ENCODE measurements around the gene GOT1. TPM values are rescaled to one million over a fixed set of nuclear protein-coding genes. Genes with fewer than 3 reads are reported as not detected.

Gene GOT1
- total RNA-seq, 1 donor from 2014 or later = 30.1 TPM

GRCh38 chr10:99430116-99430450 is 341 bp downstream of the GOT1 start:
- H3K27me3 Mint-ChIP-seq (ENCODE audit: low read depth) = no peaks in the 10 kb centered on the region
- DNase-seq (ENCODE audit: low spot score) = no peak
- intact Hi-C loops (cut with micrococcal nuclease) = loop anchor here (1.0 to 10.0 kb wide), 6 partner anchors 125 to 1632 kb away; partner anchors contain the start of genes COX15, CUTC, ENTPD7 and HPS1
- H3K27ac Mint-ChIP-seq = peak overlapping the region; percentile 84
- H3K36me3 Mint-ChIP-seq (ENCODE audit: low read depth) = peaks cover 4% of the 10 kb centered on the region
- H3K4me1 Mint-ChIP-seq (ENCODE audit: low read depth) = peaks cover 25% of the 10 kb centered on the region
- peak overlapping the region; percentile 100 for H3K4me3 Mint-ChIP-seq (ENCODE audit: low read depth)
- H3K9me3 Mint-ChIP-seq = no peaks in the 10 kb centered on the region

DNA sequence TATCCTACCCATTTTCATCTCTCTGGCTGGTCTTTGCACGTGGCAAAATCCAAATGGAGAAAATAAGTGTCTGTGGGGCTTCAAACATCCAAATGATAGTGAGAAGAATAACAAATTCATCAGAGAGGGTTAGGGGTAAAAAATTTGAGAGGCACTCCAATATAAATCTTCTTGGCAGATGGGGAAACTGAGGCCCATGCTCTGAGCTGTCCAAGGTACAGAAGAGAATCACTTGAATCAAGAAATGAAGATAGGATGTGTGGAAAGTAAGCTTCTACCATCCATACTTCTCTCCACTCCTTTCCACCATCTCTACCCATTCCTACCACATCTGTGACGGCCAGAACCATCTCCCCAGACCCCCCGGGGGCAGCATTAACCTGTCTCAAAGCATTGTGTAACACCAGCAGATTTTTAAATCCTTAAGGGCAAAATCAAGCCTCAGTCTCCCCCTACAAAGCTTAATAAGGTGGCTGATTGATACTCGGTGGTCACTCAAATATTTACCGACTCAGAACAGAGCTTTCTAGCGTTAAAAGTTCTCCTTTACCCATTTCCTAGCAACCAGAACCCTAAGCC is 818 bp downstream of the GOT1 start:
- no peak for DNase-seq (ENCODE audit: low spot score)
- Mint-ChIP-seq H3K36me3 (ENCODE audit: low read depth) (peaks cover 9% of the 10 kb centered on the region), H3K9me3 (no peaks in the 10 kb centered on the region), H3K27me3 (ENCODE audit: low read depth) (no peaks in the 10 kb centered on the region), H3K4me1 (ENCODE audit: low read depth) (peaks cover 24% of the 10 kb centered on the region), H3K4me3 (ENCODE audit: low read depth) (peak overlapping the region; percentile 100), H3K27ac (peak overlapping the region; percentile 84)
- intact Hi-C loops (cut with micrococcal nuclease) = loop anchor here (1.0 to 10.0 kb wide), 6 partner anchors 125 to 1633 kb away; partner anchors contain the start of genes COX15, CUTC, ENTPD7 and HPS1

GRCh38 chr10:99427566-99428190 is 2.7 kb downstream of the GOT1 start:
- no peaks in the 10 kb centered on the region for H3K9me3 Mint-ChIP-seq
- no peak overlapping the region for H3K27ac Mint-ChIP-seq
- peaks cover 20% of the 10 kb centered on the region for H3K4me1 Mint-ChIP-seq (ENCODE audit: low read depth)
- intact Hi-C loops (cut with micrococcal nuclease) = no loop called here
- H3K4me3 Mint-ChIP-seq (ENCODE audit: low read depth) = no peak overlapping the region
- H3K36me3 Mint-ChIP-seq (ENCODE audit: low read depth) = peaks cover 10% of the 10 kb centered on the region
- no peak for DNase-seq (ENCODE audit: low spot score)
- H3K27me3 Mint-ChIP-seq (ENCODE audit: low read depth) = no peaks in the 10 kb centered on the region

DNA sequence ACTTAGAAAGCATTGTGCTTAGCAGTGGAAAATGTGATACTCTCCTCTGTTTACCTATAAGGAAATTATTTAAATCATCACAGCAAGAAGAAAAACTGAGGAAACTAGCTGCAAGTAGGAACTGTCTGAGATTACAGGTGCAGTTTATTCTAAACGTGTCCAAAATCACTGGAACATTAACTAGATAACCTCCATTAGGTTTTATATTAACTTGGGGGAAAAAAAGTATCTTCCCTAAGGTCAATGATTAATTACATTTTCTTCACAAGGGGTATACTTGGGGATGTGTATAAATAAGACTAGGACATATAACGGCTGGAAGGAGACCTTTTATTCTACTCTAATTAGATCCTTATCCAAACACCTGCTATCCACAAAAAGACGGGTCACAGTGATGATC is 3.7 kb downstream of the GOT1 start:
- Mint-ChIP-seq H3K4me1 (ENCODE audit: low read depth) (peaks cover 13% of the 10 kb centered on the region), H3K27me3 (ENCODE audit: low read depth) (no peaks in the 10 kb centered on the region), H3K36me3 (ENCODE audit: low read depth) (peaks cover 10% of the 10 kb centered on the region), H3K9me3 (no peaks in the 10 kb centered on the region), H3K27ac (no peak overlapping the region), H3K4me3 (ENCODE audit: low read depth) (no peak overlapping the region)
- intact Hi-C loops (cut with micrococcal nuclease) = no loop called here
- no peak for DNase-seq (ENCODE audit: low spot score)

DNA sequence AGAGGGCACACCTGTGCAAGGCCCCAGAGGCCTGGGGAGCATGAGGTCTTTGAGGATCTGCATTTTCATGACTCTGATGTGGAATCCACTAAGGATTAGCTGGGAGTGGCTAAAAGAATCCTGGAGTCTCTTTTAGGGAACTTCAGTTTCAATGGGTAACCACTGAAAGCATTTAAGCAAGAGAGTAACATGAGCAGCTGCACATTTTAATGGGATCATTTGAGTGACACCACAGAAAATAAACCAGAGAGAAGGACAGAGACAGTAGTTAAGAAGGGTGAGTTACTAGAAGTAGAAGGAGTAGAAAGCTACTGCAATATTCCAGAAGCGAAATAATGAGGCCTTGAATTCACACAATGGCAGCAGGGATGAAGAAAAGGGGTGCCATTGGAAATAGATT is 5.2 kb downstream of the GOT1 start:
- Mint-ChIP-seq H3K4me3 (ENCODE audit: low read depth) (no peak overlapping the region), H3K4me1 (ENCODE audit: low read depth) (peaks cover 9% of the 10 kb centered on the region), H3K36me3 (ENCODE audit: low read depth) (peaks cover 15% of the 10 kb centered on the region), H3K27me3 (ENCODE audit: low read depth) (no peaks in the 10 kb centered on the region), H3K9me3 (no peaks in the 10 kb centered on the region), H3K27ac (no peak overlapping the region)
- intact Hi-C loops (cut with micrococcal nuclease) = no loop called here
- DNase-seq (ENCODE audit: low spot score) = no peak

- Mint-ChIP-seq H3K27ac (no peak overlapping the region), H3K4me1 (ENCODE audit: low read depth) (peaks cover 6% of the 10 kb centered on the region), H3K36me3 (ENCODE audit: low read depth) (peaks cover 18% of the 10 kb centered on the region), H3K4me3 (ENCODE audit: low read depth) (no peak overlapping the region), H3K9me3 (no peaks in the 10 kb centered on the region), H3K27me3 (ENCODE audit: low read depth) (no peaks in the 10 kb centered on the region)
- intact Hi-C loops (cut with micrococcal nuclease) = no loop called here
- no peak for DNase-seq (ENCODE audit: low spot score)
These were observed 5.8 kb downstream of the GOT1 start for GRCh38 chr10:99424656-99425055.

DNA sequence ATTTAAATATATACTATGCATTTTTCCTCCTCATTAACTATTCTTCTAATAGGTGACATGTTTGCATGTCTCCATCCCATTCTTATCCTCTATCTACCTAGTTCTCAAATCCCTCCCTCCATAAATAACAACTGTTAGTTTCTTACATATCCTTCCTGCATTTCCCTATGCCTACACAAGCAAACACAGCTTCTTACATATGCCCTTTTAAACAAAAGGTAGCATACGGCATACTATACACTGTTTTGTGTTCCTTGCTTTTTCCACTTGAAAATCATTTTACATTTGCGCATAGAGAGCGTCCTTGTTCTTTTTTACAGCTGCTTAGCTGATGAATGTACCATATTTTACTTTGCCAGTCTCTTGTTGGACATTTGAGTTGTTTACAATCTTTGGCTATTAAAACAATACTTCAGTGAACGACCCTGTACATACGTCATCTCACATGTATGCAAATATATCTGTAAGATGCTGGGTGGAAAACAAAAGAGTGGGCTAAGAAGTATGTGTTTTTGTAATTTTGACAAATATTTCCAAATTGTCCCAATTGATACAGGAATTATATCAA is 7.8 kb downstream of the GOT1 start:
- no peak overlapping the region for H3K4me3 Mint-ChIP-seq (ENCODE audit: low read depth)
- no peak for DNase-seq (ENCODE audit: low spot score)
- no peaks in the 10 kb centered on the region for H3K9me3 Mint-ChIP-seq
- no peaks in the 10 kb centered on the region for H3K4me1 Mint-ChIP-seq (ENCODE audit: low read depth)
- peaks cover 34% of the 10 kb centered on the region for H3K36me3 Mint-ChIP-seq (ENCODE audit: low read depth)
- intact Hi-C loops (cut with micrococcal nuclease) = no loop called here
- no peaks in the 10 kb centered on the region for H3K27me3 Mint-ChIP-seq (ENCODE audit: low read depth)
- H3K27ac Mint-ChIP-seq = no peak overlapping the region

- intact Hi-C loops (cut with micrococcal nuclease) = no loop called here
- no peak for DNase-seq (ENCODE audit: low spot score)
- H3K9me3 Mint-ChIP-seq = no peaks in the 10 kb centered on the region
- H3K27ac Mint-ChIP-seq = peak overlapping the region; percentile 2
- no peak overlapping the region for H3K4me3 Mint-ChIP-seq (ENCODE audit: low read depth)
- peaks cover 40% of the 10 kb centered on the region for H3K36me3 Mint-ChIP-seq (ENCODE audit: low read depth)
- no peaks in the 10 kb centered on the region for H3K4me1 Mint-ChIP-seq (ENCODE audit: low read depth)
- H3K27me3 Mint-ChIP-seq (ENCODE audit: low read depth) = no peaks in the 10 kb centered on the region
These were observed 9.1 kb downstream of the GOT1 start for GRCh38 chr10:99421233-99421739.

DNA sequence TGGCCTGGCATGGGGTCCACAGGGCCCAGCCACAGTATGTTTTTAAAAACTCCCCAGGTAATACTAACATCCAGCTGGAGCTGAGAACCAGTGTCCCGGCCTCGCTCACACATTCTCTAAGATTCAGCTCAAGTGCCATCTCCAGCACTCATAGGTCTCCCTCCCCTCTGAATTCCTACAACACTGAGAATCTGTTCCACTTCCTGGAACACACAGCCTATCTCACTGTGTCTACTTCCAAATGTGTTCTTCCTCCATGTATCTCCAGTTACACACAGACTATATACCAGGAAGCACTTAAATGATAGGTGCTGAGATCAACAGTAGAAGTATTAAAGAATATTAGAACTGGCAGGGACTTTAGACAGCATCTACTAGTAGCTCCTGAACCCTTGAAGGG is 10.7 kb downstream of the GOT1 start:
- Mint-ChIP-seq H3K27me3 (ENCODE audit: low read depth) (no peaks in the 10 kb centered on the region), H3K36me3 (ENCODE audit: low read depth) (peaks cover 37% of the 10 kb centered on the region)
- intact Hi-C loops (cut with micrococcal nuclease) = no loop called here

DNA sequence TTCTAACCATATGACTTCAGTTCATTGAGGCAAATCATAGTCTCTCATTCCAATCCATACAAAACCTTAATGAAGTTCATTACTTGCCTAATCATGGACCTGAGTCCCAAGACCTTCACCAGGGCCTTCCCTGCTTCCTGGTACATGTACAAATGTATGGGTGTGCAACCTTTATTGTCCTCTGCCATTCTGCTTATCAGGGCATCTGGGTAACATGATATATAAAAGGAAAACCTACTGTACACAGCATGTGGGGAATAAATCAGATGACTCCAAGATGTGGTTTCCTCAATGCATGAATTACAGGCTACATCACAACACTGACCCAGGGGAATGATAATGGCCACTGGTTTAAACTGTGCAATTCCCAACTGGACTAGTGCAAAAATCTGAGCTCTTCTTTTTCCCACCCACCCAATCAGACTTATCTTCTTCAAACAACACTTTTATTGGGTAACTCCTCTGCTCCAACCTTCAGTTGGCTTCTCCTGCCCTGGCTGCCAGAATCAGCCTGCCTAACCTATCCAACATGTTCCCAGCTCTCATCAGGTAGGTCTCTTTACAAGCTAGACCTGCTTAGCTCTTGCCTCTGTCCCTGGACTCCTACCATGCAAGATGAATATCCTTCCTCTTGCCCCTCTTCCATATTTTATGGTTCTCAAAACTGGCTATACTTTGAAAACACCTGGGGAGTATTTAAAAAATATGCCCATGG is 11.4 kb downstream of the GOT1 start:
- Mint-ChIP-seq H3K4me1 (ENCODE audit: low read depth) (no peaks in the 10 kb centered on the region), H3K27ac (no peak overlapping the region), H3K9me3 (no peaks in the 10 kb centered on the region), H3K27me3 (ENCODE audit: low read depth) (no peaks in the 10 kb centered on the region), H3K36me3 (ENCODE audit: low read depth) (peaks cover 35% of the 10 kb centered on the region), H3K4me3 (ENCODE audit: low read depth) (no peak overlapping the region)
- DNase-seq (ENCODE audit: low spot score) = no peak
- intact Hi-C loops (cut with micrococcal nuclease) = no loop called here

More for the DNA sequence above, 10.7 kb downstream of the GOT1 start:
- Mint-ChIP-seq H3K4me3 (ENCODE audit: low read depth) (no peak overlapping the region), H3K27ac (no peak overlapping the region), H3K4me1 (ENCODE audit: low read depth) (no peaks in the 10 kb centered on the region), H3K9me3 (no peaks in the 10 kb centered on the region)
- DNase-seq (ENCODE audit: low spot score) = no peak

DNA sequence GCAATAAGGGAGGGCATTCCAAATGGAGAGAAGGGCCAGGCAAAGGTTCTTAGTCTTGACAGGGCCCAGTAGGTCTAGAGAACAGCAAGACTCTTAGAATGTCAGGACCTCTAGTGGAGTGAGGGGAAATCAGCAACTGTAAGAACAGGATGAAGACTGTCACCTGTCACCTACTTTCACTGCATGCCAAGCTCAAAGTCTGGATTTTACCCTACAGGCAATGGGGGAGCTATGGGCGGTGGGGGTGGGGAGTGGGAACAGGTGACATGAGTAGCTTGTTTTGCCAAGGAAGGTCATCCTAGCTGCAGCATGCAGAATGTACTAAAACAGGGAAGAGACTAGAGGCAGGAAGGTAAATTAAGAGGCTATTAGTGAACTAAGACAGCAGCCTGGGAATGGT is 18.3 kb downstream of the GOT1 start:
- DNase-seq (ENCODE audit: low spot score) = no peak
- Mint-ChIP-seq H3K4me3 (ENCODE audit: low read depth) (no peak overlapping the region), H3K4me1 (ENCODE audit: low read depth) (peaks cover 4% of the 10 kb centered on the region), H3K36me3 (ENCODE audit: low read depth) (peaks cover 7% of the 10 kb centered on the region), H3K9me3 (no peaks in the 10 kb centered on the region), H3K27ac (no peak overlapping the region), H3K27me3 (ENCODE audit: low read depth) (no peaks in the 10 kb centered on the region)
- intact Hi-C loops (cut with micrococcal nuclease) = no loop called here

- Mint-ChIP-seq H3K36me3 (ENCODE audit: low read depth) (peaks cover 9% of the 10 kb centered on the region), H3K27me3 (ENCODE audit: low read depth) (no peaks in the 10 kb centered on the region), H3K9me3 (no peaks in the 10 kb centered on the region), H3K27ac (no peak overlapping the region), H3K4me3 (ENCODE audit: low read depth) (no peak overlapping the region), H3K4me1 (ENCODE audit: low read depth) (peaks cover 4% of the 10 kb centered on the region)
- no peak for DNase-seq (ENCODE audit: low spot score)
- intact Hi-C loops (cut with micrococcal nuclease) = no loop called here
These were observed 18.9 kb downstream of the GOT1 start for GRCh38 chr10:99411546-99411945.

GRCh38 chr10:99410876-99411275 is 19.5 kb downstream of the GOT1 start:
- Mint-ChIP-seq H3K36me3 (ENCODE audit: low read depth) (peaks cover 7% of the 10 kb centered on the region), H3K27me3 (ENCODE audit: low read depth) (no peaks in the 10 kb centered on the region), H3K27ac (no peak overlapping the region), H3K9me3 (no peaks in the 10 kb centered on the region), H3K4me3 (ENCODE audit: low read depth) (no peak overlapping the region), H3K4me1 (ENCODE audit: low read depth) (peaks cover 4% of the 10 kb centered on the region)
- intact Hi-C loops (cut with micrococcal nuclease) = no loop called here
- no peak for DNase-seq (ENCODE audit: low spot score)
